DOHH2 (cell line): Measurements from ENCODE around the gene ATP5MC2.

Experiments used
- EZH2phosphoT487 ChIP-seq: fragments of 200-600 bp; sonication (generic); IDR thresholded peaks from 2 replicates; pipeline ENCODE4 v1.6.1; 2017; ENCODE audit warnings: borderline replicate concordance, mild to moderate bottlenecking, antibody characterized with exemption, low read length, moderate library complexity, mixed read lengths
- TF ChIP-seq, protein P1 (sequence below): fragments of 200-600 bp; sonication (generic); IDR thresholded peaks from one replicate; pipeline ENCODE4 v1.5.1; 2014; ENCODE audit warnings: antibody characterized with exemption, mild to moderate bottlenecking, low read depth, low read length; ENCODE audit not compliant: poor library complexity, severe bottlenecking

DNA sequence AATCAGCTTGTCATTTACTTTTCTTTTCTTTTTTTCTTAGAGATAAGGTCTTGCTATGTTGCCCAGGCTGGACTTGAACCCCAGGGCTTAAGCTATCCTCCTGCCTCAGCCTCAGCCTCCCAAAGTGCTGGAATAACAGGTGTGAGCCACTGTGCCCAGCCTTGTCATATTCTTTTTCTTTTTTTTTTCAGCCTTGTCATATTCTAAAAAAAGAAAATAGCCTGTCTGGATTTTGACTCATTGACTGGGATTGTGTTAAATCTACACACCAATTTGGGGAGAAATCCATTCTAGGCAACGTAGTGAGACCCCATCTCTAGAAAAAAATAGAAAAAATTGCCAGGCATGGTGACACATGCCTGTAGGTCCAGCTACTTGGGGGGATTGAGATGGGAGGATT, 24.1 kb downstream of the ATP5MC2 start:
- TF ChIP-seq, protein P1, sequence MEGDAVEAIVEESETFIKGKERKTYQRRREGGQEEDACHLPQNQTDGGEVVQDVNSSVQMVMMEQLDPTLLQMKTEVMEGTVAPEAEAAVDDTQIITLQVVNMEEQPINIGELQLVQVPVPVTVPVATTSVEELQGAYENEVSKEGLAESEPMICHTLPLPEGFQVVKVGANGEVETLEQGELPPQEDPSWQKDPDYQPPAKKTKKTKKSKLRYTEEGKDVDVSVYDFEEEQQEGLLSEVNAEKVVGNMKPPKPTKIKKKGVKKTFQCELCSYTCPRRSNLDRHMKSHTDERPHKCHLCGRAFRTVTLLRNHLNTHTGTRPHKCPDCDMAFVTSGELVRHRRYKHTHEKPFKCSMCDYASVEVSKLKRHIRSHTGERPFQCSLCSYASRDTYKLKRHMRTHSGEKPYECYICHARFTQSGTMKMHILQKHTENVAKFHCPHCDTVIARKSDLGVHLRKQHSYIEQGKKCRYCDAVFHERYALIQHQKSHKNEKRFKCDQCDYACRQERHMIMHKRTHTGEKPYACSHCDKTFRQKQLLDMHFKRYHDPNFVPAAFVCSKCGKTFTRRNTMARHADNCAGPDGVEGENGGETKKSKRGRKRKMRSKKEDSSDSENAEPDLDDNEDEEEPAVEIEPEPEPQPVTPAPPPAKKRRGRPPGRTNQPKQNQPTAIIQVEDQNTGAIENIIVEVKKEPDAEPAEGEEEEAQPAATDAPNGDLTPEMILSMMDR: no peak
- TF ChIP-seq EZH2phosphoT487: no peak
